HG02588 (cell line): Measurements from ENCODE around the gene PIAS4.
"Not testable (repeated sequence)": the region's sequence is repeated elsewhere in the genome, so short reads cannot be mapped to it uniquely, and the experiment has no call there.

Experiments used
- ATAC-seq: cut with Tn5 transposase; IDR thresholded peaks from one replicate; pipeline ENCODE4 v1.9.1; 2021; ENCODE audit warnings: mild to moderate bottlenecking, moderate library complexity; ENCODE audit not compliant: unreplicated experiment

PIAS4 gene, protein sequence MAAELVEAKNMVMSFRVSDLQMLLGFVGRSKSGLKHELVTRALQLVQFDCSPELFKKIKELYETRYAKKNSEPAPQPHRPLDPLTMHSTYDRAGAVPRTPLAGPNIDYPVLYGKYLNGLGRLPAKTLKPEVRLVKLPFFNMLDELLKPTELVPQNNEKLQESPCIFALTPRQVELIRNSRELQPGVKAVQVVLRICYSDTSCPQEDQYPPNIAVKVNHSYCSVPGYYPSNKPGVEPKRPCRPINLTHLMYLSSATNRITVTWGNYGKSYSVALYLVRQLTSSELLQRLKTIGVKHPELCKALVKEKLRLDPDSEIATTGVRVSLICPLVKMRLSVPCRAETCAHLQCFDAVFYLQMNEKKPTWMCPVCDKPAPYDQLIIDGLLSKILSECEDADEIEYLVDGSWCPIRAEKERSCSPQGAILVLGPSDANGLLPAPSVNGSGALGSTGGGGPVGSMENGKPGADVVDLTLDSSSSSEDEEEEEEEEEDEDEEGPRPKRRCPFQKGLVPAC

DNA sequence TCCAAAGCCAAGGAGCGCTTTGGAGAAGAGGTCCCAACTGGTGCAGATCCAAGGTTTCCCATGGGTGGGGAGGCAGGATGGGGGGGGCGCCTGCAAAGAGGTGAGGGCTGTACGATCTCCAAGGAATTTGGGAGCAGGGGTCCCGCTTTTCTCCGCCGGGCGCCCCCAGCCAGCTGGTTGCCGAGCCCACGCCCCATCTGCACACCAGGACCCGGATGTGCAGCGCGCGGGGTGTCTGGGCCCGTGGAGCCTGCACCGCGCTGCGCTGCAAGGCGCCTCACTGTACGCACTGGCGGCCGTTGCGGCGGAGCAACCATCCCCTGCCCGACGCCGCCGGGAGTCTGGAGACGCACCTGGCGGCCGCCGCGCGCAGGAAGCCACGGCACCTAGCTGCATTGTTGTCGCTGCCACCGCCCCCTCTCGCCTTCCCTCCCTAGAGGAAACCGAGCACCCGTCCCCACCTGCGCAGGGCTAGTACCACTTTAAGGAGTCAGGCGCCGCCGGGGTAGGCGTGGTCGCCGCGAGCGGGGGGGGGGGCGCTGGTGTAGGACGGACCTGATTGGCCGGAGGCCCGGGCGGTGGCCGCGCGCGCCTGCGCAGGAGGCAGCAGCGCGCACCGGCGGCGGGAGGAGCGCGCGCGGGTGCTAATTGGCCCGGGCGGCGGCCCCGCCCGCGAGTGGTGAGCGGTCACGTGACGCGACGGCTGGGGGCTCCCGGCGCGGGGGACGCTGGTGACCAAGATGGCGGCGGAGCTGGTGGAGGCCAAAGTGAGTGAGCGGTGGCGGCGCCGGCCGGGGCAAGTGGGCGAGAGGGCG is at the start of gene PIAS4:
Gene PIAS4, plus strand, starts transcription at position 716 of the 815 bp plus-strand sequence. Its CDS starts 25 bp downstream, at position 741.
- peak; percentile 78 for ATAC-seq

DNA sequence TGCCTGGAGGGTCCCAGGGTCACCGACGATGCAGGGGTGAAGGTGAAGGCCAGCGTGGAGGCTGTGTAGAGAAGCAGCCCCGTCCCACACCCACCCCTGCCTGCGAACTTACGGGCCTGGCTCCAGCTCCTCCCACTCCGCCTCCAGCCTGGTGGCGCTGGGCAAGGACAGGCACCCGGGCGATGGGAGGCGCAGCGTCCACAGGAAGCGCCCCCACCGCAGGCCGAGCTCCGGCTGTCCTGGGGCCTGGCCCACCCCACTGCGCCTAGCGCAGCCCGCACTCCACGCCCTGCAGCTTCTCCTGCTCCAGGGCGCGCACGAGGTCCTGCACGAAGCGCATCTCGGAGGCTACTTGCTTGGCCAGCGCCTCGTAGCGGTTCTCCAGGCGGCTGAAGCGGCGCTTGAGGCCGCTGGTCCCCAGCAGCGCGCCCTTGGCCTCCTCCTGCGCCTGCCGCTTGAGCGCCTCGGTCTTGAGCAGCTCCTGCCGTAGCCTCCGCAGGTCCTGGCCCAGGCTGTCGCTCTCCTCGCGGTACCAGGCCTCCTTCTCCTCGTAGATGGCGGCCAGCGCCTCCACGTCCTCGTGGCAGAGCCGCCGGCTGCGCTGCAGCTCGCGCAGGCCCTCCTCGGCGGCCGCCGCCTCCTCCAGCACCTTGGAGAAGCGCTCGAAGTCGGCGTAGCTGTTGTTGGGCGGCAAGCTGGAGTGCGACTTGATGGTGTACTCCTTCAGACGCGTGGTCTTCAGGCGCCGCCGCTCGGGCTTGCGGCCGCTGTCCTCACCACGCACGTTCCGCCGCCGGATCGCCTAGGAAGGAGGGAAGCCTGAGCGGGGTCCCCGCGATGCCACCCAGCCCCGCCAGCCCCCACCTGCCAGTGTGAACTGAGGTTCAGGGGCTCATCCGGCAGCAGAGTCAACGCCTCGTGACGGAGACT is 48.4 kb upstream of the PIAS4 start:
- ATAC-seq: no peak

DNA sequence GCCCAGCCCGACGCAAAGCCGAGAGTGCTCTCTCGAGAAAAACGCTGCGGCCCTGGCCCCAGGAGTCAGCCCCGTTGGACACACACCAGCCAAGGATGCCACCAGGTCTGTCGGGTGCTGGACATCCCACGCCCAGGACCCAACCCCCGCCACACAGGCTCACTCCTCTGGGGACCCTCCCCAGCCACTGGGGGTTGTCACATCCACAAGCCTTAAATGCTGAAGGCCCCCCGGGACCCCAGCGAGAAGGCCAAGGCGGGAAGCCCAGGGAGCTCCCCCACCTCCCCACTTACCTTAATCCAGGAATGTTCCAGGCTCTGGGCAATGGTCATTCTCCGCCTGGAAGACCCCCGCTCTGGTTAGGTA is 47.8 kb upstream of the PIAS4 start:
- ATAC-seq: no peak

DNA sequence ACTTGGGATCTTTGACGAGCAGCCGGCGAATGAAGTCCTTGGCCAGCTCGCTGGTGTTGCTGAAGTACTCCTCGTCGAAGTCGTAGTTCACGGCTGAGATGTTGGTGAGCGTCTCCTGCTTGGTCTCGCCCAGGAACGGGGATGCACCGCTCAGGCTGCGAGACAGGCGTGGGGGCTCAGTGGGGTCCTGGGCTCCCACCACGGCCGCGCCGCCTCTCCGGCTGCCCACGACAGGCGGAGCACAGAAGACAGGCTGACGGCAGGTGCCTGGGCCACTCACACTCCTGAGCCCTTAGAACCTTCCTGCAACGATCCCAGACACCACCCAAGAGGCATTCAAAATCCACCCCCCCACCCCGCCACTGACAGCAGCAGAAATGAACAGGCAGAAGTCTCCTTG is 46.5 kb upstream of the PIAS4 start:
- ATAC-seq: no peak

DNA sequence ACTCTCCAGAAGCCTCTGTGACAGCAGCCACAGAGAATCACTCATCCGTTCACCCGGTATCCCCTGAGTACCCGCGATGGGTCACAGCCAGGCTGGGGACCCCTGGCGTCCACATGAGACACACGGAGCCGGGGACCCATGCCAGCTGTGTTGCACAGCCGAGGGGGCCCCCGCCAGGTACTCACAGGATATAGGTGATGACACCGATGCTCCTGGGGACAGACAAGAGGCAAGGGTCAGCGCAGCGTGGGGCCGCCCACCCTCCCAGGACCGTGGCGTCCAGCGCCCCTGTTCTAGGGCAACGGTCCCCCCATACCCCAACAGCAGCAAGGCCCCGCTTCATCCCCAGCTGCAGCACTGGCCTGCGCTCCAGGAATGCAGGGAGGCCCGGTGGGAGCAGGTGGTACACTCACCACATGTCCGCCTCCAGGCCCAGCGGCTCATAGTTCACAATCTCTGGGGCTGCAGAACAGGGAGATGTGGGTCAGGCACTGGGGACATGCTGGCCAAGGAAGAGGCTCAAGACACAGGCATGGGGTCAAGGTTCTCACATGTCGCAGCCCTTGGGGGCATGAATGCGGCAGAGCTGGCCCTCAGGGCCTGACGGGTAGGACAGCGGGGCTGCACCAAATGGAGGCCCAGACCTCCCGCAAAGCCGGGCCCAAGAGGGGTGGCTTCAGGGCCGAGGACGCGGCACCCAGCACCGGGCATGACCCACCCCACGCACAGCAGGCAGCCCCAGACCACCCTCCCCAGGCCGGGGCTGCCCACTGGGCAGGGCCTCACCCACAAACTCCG is 43.9 kb upstream of the PIAS4 start:
- no peak for ATAC-seq

DNA sequence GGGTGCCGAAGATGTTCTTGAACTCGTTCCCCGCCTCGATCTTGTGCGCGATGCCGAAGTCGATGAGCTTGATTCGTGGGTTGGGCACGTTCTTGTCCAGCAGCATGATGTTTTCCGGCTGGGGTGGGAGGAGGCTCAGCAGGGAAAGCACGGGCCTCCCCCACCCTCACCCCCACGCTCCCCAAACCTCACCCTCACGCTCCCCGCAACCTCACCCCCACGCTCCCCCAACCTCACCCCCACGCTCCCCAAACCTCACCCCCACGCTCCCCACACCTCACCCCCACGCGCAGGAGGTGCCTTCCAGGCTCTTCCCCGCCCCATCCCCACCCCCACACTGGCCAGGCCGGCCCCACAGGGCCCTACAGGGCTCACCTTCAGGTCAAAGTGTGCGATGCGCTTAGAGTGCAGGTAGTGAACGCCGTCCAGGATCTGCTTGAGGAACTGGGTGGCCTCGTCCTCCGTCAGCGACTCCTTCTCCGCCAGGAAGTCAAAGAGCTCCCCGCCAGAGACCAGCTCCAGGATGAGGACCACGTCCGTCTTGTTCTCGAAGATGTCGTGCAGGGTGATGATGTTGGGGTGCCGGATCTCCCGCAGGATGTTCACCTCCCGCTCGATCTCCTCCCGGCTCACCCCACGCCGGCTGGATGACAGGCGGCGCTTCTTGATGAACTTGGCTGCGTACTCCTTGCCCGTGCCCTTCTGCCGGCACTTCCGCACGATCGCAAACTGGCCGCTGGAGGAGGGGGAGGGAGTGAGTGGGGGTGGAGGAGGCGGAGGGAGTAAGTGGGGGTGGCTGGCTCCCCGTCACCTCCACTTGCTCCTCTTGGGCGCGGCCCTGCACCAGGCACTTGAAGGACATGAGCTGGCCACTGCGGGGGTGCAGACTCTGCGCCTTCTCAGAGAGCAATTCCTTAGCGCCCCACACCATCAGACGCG is 43.0 kb upstream of the PIAS4 start:
- no peak for ATAC-seq

DNA sequence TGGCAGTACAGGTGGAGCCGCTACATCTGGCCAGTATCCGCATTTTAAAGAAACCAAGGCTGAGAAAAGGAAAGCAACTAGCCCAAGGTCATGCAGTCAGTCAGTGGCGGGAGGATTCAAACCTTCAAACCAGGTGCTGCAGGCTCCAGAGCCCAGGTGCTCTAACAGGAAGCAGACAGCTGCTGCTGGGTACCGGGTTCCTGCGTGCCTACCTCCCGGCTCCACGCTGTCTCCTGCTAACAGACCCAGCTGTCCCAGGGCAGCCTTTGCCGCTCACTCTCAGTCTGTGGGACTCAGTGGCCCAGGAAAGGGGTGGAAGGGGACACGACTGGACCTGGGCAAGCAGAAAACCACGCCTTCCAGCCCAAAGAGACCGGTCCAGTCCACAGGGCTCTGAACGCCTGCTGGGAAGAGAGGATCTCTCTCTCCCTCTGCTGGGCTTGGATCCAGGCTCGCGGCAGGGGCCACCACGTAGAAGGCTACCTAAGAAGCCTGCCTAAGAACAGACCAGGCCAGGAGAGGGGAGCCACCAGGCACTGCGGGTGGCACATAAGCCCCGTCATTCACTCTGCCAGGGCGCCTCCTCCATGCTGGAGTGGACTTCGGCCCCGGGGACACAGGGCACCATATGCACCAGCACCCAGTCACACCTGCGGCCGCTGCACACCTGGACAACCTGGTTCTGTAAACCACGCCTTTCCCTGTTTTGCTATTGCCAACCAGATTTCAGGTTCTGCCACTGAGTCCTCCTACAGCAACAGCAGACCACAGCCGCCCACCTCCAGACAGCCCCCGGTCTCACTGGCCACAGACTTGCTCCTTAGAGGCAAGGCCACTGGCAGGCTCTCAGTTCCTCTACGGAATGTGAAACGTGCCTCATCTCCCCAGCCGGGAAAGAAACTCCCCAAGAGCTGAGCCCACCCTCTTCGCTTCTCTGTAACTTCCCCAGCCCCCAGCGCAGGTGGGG is 41.2 kb upstream of the PIAS4 start:
- ATAC-seq: no peak

DNA sequence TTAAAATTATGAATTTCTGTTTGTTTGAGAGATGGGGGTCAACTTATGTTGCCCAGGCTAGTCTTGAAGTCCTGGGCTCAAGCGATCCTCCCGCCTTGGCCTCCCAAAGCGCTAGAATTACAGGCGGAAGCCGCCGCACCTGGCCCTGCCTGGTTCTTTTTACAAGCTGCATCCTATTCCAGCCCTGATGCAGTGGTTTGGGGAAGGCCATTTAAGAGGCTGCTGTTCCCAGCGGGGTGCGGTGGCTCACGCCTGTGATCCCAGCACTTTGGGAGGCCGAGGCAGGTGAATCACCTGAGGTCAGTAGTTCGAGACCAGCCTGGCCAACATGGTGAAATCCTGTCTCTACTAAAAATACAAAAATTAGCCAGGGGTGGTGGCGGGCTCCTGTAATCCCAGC is 39.6 kb upstream of the PIAS4 start:
- not testable (repeated sequence) for ATAC-seq

DNA sequence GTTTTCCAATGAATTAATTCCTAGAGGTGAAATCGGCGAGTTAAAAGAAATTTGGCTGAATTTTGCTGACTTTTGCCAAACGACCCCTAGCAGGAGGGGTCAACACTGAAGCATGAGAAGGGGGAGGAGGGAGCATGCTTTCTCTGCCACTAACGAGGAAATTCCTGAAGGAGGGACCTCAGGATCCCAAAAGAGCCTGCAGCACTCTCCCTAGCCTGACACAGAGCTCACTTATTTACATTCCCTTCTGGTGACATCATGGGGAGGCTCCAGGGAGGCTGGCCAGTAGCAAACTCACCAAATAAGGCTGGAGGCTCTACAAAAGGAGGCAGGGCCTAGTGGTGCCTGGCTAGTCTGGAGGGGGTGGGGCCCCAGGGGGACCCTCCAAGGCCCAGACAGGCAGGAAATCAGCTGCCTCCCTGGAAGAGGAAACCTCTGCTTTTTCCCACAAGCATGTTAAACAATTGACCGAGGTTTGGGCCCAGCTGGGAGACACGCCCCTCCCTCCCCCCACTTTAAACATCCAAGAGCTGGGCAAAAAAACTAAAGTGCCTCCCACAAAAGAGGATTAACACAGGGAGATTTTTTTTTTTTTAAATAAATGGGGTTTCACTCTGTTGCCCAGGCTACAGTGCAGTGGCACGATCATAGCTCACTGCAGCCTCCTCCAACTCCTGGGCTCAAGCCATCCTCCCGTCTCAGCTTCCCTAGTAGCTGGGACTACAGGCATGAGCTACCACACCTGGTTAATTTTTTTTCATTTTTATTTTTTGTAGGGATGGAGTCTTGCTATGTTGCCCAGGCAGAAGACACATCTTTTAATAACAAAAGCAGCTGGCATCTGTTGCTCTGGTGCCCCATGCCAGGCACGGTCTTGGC is 38.7 kb upstream of the PIAS4 start:
- ATAC-seq: no peak

DNA sequence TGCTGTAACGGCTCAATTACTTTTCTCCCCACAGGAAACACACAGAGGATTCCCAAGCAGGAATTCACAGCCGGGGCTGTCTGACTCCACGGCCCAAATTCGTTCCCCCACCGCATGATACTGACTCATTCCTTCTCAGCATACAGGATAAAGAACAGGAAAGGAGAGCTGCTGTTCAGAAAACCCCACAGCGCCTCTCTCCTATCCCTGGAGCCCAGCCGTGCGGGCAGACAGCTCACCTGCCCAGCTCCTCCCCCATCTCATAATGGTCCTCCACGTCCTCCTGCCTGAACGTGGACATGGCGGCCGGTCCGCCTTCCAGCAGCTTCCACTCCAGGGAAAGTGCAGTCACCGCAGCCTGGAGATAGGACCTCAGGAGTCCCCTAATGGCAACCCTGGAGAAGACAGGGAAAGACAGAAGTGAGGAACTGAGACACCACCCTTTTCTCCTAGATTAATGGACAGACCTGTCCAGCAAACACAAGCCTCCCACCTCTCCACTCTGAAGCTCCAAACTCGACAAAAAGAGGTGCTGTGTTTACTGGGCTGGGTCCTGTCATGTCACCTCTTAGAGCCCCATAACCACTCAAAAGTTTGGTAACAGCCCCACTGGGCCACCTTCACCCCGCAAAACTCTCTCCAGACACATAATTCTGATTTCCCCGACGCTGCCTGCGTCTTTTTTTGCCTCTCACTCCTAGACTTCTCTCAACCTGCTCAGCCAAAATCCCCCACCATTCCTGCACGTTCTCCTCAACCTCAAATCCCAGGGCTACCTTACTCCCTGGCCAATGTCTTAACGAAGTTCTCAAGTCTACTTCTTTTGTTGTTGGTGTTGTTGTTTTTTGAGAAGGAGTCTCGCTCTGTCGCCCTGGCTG is 37.9 kb upstream of the PIAS4 start:
- no peak for ATAC-seq

DNA sequence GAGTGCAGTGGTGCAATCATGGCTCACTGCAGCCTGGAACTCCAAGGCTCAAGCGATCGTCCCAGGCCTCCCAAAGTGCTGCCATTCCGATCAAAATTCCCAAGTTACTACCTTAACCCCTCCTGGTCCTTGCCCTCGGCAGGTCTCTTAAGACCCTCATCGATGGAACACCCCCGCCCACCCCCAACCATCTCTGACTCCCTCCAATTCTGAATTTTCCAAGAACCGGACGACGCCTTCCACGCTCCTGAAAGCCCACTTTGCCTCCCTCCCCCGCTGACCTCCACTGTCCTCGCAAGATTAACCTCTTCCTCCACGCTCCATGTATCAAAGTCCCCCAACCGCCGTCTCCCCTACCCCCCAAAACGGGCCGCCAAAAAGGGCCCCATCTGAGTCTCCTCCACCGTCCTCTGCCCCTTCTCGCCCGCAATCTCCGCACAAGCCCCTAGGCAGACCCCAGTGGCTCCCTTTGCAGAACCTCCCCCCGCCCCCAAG is 37.2 kb upstream of the PIAS4 start:
- no peak for ATAC-seq

DNA sequence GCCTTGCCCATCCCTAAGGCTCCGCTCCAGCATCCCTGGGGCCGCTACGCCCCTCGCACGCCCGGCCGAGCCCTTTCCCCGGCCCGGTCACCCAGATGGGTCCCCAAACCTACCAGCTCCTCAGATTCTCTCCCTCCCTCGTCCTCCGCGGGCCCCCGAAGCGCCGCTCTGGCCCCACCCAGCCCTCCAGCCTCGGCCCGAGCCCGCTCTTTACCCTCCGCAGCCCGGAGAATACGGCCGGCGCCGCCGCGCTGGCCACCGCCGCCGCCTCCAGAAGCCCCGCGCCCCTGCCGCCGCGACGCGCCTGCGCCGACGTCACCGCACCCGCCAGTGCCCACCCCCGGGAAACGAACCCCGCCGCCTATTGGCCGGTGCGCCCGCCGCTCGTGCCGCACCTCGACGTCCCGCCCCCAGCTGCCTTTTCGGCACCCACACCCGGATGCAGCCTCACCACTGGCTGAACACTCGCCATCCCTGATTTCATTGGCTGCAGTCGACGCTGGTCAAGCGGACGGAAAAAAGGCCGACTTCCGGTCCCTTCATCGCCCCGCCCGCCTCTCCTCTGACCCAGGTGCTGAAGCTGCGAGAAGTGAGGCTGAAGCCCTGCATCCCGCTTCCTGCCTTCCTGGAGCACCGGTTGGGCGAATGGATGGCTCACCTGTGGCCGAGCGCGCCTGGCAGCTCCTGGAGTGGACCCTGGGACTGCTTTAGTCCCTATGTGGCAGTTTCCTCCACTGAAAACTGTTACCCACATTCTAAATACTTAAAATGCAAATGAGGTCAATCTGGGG is 36.5 kb upstream of the PIAS4 start, which contains the start of gene DAPK3:
Gene DAPK3, minus strand, starts transcription at position 292 of the 791 bp plus-strand sequence. CDS start 1,364 bp downstream, outside the sequence.
- peak; percentile 92 for ATAC-seq

DNA sequence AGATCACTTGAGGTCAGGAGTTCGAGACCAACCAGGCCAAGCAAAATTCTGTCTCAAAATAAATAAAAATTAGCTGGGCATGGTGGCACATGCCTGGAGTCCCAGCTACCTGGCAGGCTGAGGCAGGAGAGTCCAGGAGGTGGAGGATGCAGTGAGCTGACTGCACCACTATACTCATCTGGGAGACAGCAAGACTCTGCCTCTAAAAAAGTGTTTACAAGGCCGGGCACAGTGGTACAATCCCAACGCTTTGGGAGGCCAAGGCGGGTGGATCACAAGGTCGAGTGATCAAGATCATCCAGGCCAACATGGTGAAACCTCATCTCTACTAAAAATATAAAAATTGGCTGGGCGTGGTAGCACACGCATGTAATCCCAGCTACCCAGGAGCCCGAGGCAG is 32.4 kb upstream of the PIAS4 start:
- ATAC-seq: no peak

DNA sequence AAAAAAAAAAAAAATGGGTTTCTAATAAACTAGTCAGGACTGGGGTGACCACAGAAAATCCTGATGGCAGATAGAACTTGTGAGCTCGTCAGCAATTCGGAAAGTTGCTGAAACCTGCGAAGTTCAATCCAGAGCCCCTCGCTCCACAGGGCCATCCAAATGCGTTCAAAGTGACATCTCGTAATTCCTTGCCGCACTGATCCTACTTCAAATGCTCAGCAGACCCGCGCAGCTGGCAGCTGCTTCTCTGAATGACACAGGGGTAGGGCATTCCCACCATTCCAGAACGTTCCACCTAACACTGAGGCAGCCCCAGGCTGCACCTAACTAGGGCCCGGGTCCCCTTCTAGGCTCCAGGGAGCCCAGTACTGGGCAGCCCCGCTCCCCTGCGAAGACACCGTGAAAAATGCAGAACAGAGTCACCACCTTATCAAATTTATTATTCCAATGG is 31.9 kb upstream of the PIAS4 start:
- ATAC-seq: no peak
